Measurements from ENCODE around the gene PTN.

DNA sequence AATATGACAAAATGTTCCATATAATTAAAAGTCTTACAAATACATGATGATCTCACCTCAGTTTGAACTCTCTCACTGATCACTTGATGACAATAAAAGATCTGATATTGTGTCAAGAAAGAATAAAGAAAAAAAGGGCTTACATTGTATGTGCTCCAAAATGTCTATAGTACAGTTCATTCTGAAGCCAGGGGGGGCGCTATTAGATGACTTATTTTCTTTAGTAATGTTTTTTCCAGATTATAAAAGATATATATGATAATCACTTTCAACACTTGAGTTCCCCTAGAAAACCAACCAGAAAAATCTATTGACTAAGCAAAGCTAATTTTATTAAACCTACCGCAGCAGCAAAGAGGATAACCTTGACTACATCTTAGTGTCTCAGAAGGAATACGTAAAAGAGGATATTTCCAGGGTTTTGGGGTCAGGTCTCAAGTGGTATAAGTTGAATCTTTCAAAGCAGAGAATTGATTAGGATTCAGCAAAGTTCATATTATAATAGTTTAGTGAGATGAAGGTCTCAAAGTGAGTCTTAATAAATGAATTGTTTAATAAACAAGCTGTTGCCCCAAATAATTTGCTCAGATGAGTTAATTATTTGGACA, 55.8 kb downstream of the PTN start:
- TF ChIP-seq CTCF (conservative IDR thresholded peaks at IDR 0.05 in 1 of 2, IDR thresholded peaks at IDR 0.05 in 1 of 2; ENCODE audit: low read depth in 1 of 2, low read length in 2 of 2) (peak; percentile 19 to 33), EZH2 (IDR thresholded peaks at IDR 0.05; ENCODE audit: low read length, missing control alignments) (no peak)
